DND-41 (cell line): ENCODE data around the gene AGTR1.

Source experiments
- ATAC-seq: fragments of 200-7000 bp; cut with Tn5 transposase; 3 replicates; pipeline ENCODE4 v1.9.1; 2021; ENCODE audit warnings: low read depth; ENCODE audit not compliant: insufficient read depth
- DNase-seq: peaks from one replicate; pipeline ENCODE4 v3.0.0-alpha.2; 2020
- H2AFZ ChIP-seq: 2 replicates; pipeline ENCODE4 v1.6.0; 2012; ENCODE audit warnings: low read depth, low read length
- H3K27ac ChIP-seq: 2 replicates; pipeline ENCODE4 v1.5.1; 2012; ENCODE audit warnings: low read length, inconsistent platforms
- H3K27me3 ChIP-seq: fragments of 200-600 bp; sonication (generic); 2 replicates; pipeline ENCODE4 v1.6.0; 2012; ENCODE audit warnings: low read length, mild to moderate bottlenecking, inconsistent platforms; ENCODE audit not compliant: insufficient read depth, poor library complexity
- H3K36me3 ChIP-seq: 2 replicates; pipeline ENCODE4 v1.5.1; 2012; ENCODE audit warnings: low read length, inconsistent platforms; ENCODE audit not compliant: insufficient read depth
- H3K4me1 ChIP-seq: 2 replicates; pipeline ENCODE4 v1.5.1; 2012; ENCODE audit warnings: mild to moderate bottlenecking, low read length; ENCODE audit not compliant: insufficient read depth
- H3K4me2 ChIP-seq: 2 replicates; pipeline ENCODE4 v1.6.0; 2012; ENCODE audit warnings: mild to moderate bottlenecking, moderate library complexity, low read length, inconsistent platforms; ENCODE audit not compliant: insufficient read depth
- H3K4me3 ChIP-seq, 2 experiments: fragments of 200-600 bp in 1 of 2; shearing (Covaris generic) in 1 of 2; 2 replicates each; pipeline ENCODE4 v1.5.1; 2012 to 2016; ENCODE audit warnings: inconsistent platforms in 2 of 2, low read length in 2 of 2, mild to moderate bottlenecking in 2 of 2, low read depth in 1 of 2, moderate library complexity in 1 of 2
- H3K79me2 ChIP-seq: 2 replicates; pipeline ENCODE4 v1.6.0; 2012; ENCODE audit warnings: low read length, inconsistent platforms; ENCODE audit not compliant: insufficient read depth
- H3K9ac ChIP-seq: 2 replicates; pipeline ENCODE4 v1.6.0; 2012; ENCODE audit warnings: low read depth, mild to moderate bottlenecking, inconsistent platforms, low read length, moderate library complexity
- H3K9me3 ChIP-seq: 2 replicates; pipeline ENCODE4 v1.5.1; 2012; ENCODE audit warnings: low read length, moderate library complexity, mild to moderate bottlenecking, inconsistent platforms; ENCODE audit not compliant: insufficient read depth, severe bottlenecking
- H4K20me1 ChIP-seq: 2 replicates; pipeline ENCODE4 v1.6.0; 2012; ENCODE audit warnings: low read length; ENCODE audit not compliant: insufficient read depth
- CTCF ChIP-seq: IDR thresholded peaks from 2 replicates; pipeline ENCODE4 v1.5.1; 2012; ENCODE audit warnings: borderline replicate concordance, low read length, moderate library complexity, mild to moderate bottlenecking; ENCODE audit not compliant: poor library complexity, severe bottlenecking; ENCODE audit errors: extremely low read depth
- EZH2 ChIP-seq: IDR thresholded peaks from 3 replicates; pipeline ENCODE4 v1.6.1; 2012; ENCODE audit warnings: borderline replicate concordance, low read depth, mild to moderate bottlenecking, moderate library complexity, low read length, inconsistent platforms; ENCODE audit not compliant: severe bottlenecking

Gene AGTR1

DNA sequence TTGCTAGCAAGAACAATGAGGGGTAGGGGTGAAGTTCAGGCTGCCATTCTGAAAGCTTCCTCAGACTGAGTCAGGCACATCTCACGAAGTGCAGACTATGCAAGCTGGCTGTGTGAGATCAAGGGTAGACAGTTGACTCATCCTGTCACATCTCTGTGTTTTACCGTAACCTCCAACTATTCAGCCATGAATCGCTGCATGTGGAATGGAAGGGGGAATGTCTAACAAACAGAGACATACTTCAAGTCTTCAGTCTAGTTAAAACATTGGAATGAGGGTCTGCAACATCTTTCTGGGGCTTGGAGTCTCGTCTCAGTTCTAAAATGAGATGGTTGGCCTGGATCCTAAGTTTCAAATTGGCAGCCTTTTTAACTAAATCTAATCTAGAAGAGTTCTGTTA lies 25.9 kb downstream of the AGTR1 start:
- Histone ChIP-seq H3K27ac (no peak overlapping the region), H3K79me2 (no peaks in the 10 kb centered on the region), H3K27me3 (no peaks in the 10 kb centered on the region), H3K4me1 (no peaks in the 10 kb centered on the region), H4K20me1 (no peaks in the 10 kb centered on the region), H3K4me2 (no peak overlapping the region), H3K9ac (no peak overlapping the region), H3K36me3 (no peaks in the 10 kb centered on the region), H2AFZ (no peak overlapping the region), H3K4me3 (no peak overlapping the region), H3K9me3 (no peaks in the 10 kb centered on the region)
- TF ChIP-seq CTCF (no peak), EZH2 (no peak)
- DNase-seq (no peak), ATAC-seq (no peak)

GRCh38 chr3:148727231-148727630 lies 29.5 kb downstream of the AGTR1 start:
- Histone ChIP-seq H3K9ac (no peak overlapping the region), H3K4me1 (no peaks in the 10 kb centered on the region), H3K36me3 (no peaks in the 10 kb centered on the region), H3K4me2 (no peak overlapping the region), H3K9me3 (no peaks in the 10 kb centered on the region), H3K79me2 (no peaks in the 10 kb centered on the region), H4K20me1 (no peaks in the 10 kb centered on the region), H2AFZ (no peak overlapping the region), H3K27me3 (no peaks in the 10 kb centered on the region), H3K4me3 (no peak overlapping the region), H3K27ac (no peak overlapping the region)
- peak; percentile 20 for DNase-seq
- ATAC-seq: peak; percentile 77
- no peak for TF ChIP-seq EZH2
- peak; percentile 62 for TF ChIP-seq CTCF

DNA sequence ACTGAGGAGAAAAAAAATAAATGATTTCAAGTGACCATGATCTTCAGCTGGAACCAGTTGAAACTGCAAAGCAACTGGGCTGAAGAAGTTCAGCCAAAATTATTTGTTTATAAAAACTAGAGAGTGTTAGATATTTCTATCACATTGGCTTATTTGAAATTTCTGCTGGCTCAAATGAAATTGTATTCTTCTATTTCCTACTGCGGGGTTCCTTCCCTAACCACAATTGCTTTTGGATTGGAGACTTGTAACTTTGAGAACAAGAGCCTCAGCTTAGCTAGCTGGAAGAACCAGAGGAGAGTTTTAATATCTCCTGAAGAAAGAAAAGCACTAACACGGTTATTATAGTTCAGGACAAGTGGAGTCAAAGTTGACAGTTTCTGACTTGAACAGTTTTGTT lies 31.1 kb downstream of the AGTR1 start:
- Histone ChIP-seq H2AFZ (no peak overlapping the region), H3K4me2 (no peak overlapping the region), H4K20me1 (no peaks in the 10 kb centered on the region), H3K9me3 (no peaks in the 10 kb centered on the region), H3K9ac (no peak overlapping the region), H3K4me3 (no peak overlapping the region), H3K27me3 (no peaks in the 10 kb centered on the region), H3K79me2 (no peaks in the 10 kb centered on the region), H3K27ac (no peak overlapping the region), H3K36me3 (no peaks in the 10 kb centered on the region), H3K4me1 (no peaks in the 10 kb centered on the region)
- DNase-seq: no peak
- no peak for ATAC-seq
- no peak for TF ChIP-seq CTCF

- Histone ChIP-seq H3K4me1 (no peaks in the 10 kb centered on the region), H3K9ac (no peak overlapping the region), H3K9me3 (no peaks in the 10 kb centered on the region), H4K20me1 (no peaks in the 10 kb centered on the region), H2AFZ (no peak overlapping the region), H3K27me3 (no peaks in the 10 kb centered on the region), H3K4me2 (no peak overlapping the region), H3K79me2 (no peaks in the 10 kb centered on the region), H3K36me3 (no peaks in the 10 kb centered on the region), H3K4me3 (no peak overlapping the region), H3K27ac (no peak overlapping the region)
- DNase-seq: no peak
- no peak for TF ChIP-seq CTCF
- TF ChIP-seq EZH2: no peak
- ATAC-seq: no peak
These were observed 31.9 kb downstream of the AGTR1 start for GRCh38 chr3:148729476-148730055.
